ENCODE measurements around the gene GJA4. TPM values are rescaled to one million over a fixed set of nuclear protein-coding genes. Genes with fewer than 3 reads are reported as not detected.

Gene GJA4
- total RNA-seq, 2 donors from 2014 or later: 9.0 TPM

GRCh38 chr1:34776911-34777310, 15.9 kb upstream of the GJA4 start:
- WGBS, 2 experiments (ENCODE audit: insufficient coverage in 1 of 2, insufficient read length in 1 of 2): 73 to 90% methylated on average over 2 to 3 of the region's 3 CpGs
- H3K36me3 Mint-ChIP-seq (ENCODE audit: low read depth): no peaks in the 10 kb centered on the region

DNA sequence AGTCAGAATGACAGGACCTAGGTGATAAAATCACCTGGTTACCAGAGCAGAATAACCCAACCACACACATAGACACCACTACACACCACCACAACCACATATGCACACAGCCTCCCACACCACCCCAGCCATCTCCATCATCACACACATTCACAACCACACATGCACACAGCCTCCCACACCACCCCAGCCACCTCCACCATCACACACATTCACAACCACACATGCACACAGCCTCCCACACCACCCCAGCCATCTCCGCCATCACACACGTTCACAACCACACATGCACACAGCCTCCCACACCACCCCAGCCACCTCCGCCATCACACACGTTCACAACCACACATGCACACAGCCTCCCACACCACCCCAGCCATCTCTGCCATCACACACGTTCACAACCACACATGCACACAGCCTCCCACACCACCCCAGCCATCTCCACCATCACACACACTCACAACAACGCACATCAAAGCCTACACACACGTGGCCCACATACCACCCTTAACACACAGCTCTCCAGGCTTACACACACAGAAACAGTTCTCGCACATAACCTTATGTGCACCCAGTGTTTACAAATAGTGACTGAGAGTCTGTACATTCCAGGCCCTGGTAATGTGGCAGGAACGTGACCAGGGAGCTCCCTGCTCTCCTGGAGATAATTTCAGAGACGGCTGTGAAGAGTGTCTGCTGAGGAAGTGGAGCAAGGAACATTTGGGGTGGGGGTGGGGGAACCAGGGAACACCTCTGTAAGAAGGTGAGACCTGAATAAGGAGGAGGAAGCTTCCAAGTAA, 15.1 kb upstream of the GJA4 start:
- peaks cover 21% of the 10 kb centered on the region for H3K27me3 Mint-ChIP-seq (ENCODE audit: insufficient read depth)
- H3K9ac ChIP-seq (ENCODE audit: extremely low read depth, low read length, poor library complexity, severe bottlenecking): no peak overlapping the region
- no peak overlapping the region for H3K27ac Mint-ChIP-seq
- H3K4me3 Mint-ChIP-seq: no peak overlapping the region
- H3K4me1 ChIP-seq (ENCODE audit: control insufficient read depth, insufficient read depth, low read length): peaks cover 28% of the 10 kb centered on the region
- H3K9me3 Mint-ChIP-seq: no peaks in the 10 kb centered on the region
- no peak overlapping the region for H3K27ac ChIP-seq (ENCODE audit: low read depth, low read length)
- peaks cover 21% of the 10 kb centered on the region for H3K4me1 Mint-ChIP-seq
- no peaks in the 10 kb centered on the region for H3K36me3 Mint-ChIP-seq (ENCODE audit: low read depth)
- H3K9me3 ChIP-seq (ENCODE audit: control insufficient read depth, low read length): no peaks in the 10 kb centered on the region
- TF ChIP-seq, protein P1, sequence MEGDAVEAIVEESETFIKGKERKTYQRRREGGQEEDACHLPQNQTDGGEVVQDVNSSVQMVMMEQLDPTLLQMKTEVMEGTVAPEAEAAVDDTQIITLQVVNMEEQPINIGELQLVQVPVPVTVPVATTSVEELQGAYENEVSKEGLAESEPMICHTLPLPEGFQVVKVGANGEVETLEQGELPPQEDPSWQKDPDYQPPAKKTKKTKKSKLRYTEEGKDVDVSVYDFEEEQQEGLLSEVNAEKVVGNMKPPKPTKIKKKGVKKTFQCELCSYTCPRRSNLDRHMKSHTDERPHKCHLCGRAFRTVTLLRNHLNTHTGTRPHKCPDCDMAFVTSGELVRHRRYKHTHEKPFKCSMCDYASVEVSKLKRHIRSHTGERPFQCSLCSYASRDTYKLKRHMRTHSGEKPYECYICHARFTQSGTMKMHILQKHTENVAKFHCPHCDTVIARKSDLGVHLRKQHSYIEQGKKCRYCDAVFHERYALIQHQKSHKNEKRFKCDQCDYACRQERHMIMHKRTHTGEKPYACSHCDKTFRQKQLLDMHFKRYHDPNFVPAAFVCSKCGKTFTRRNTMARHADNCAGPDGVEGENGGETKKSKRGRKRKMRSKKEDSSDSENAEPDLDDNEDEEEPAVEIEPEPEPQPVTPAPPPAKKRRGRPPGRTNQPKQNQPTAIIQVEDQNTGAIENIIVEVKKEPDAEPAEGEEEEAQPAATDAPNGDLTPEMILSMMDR (conservative IDR thresholded peaks at IDR 0.05): no peak
- DNase-seq: peak; percentile 28
- no peak overlapping the region for H3K4me3 ChIP-seq (ENCODE audit: low read length)
- H3K27me3 ChIP-seq (ENCODE audit: control insufficient read depth, insufficient read depth, low read length, poor library complexity, severe bottlenecking): peaks cover 27% of the 10 kb centered on the region
- 63 to 80% methylated on average over 5 to 10 of the region's 10 CpGs for whole genome bisulfite sequencing, 2 experiments (ENCODE audit: insufficient coverage in 1 of 2, insufficient read length in 1 of 2)
- H3K36me3 ChIP-seq (ENCODE audit: control insufficient read depth, insufficient read depth, low read length): no peaks in the 10 kb centered on the region

More at GRCh38 chr1:34776911-34777310, 15.9 kb upstream of the GJA4 start:
- no peaks in the 10 kb centered on the region for H3K9me3 ChIP-seq (ENCODE audit: control insufficient read depth, low read length)
- DNase-seq: peak; percentile 41
- H3K4me1 ChIP-seq (ENCODE audit: control insufficient read depth, insufficient read depth, low read length): peaks cover 22% of the 10 kb centered on the region
- no peak overlapping the region for H3K27ac Mint-ChIP-seq
- no peak overlapping the region for H3K9ac ChIP-seq (ENCODE audit: extremely low read depth, low read length, poor library complexity, severe bottlenecking)
- peaks cover 15% of the 10 kb centered on the region for H3K27me3 Mint-ChIP-seq (ENCODE audit: insufficient read depth)
- peaks cover 17% of the 10 kb centered on the region for H3K4me1 Mint-ChIP-seq
- no peaks in the 10 kb centered on the region for H3K9me3 Mint-ChIP-seq
- no peak overlapping the region for H3K27ac ChIP-seq (ENCODE audit: low read depth, low read length)
- TF ChIP-seq, protein P1 (conservative IDR thresholded peaks at IDR 0.05): no peak
- H3K4me3 ChIP-seq (ENCODE audit: low read length): no peak overlapping the region
- no peaks in the 10 kb centered on the region for H3K36me3 ChIP-seq (ENCODE audit: control insufficient read depth, insufficient read depth, low read length)
- peaks cover 19% of the 10 kb centered on the region for H3K27me3 ChIP-seq (ENCODE audit: control insufficient read depth, insufficient read depth, low read length, poor library complexity, severe bottlenecking)
- H3K4me3 Mint-ChIP-seq: no peak overlapping the region

- H3K27me3 ChIP-seq (ENCODE audit: control insufficient read depth, insufficient read depth, low read length, poor library complexity, severe bottlenecking): peaks cover 27% of the 10 kb centered on the region
- peaks cover 22% of the 10 kb centered on the region for H3K27me3 Mint-ChIP-seq (ENCODE audit: insufficient read depth)
- H3K4me1 Mint-ChIP-seq: peaks cover 21% of the 10 kb centered on the region
- no peaks in the 10 kb centered on the region for H3K9me3 ChIP-seq (ENCODE audit: control insufficient read depth, low read length)
- H3K4me1 ChIP-seq (ENCODE audit: control insufficient read depth, insufficient read depth, low read length): peaks cover 28% of the 10 kb centered on the region
- WGBS, 2 experiments (ENCODE audit: insufficient coverage in 1 of 2, insufficient read length in 1 of 2): 87 to 93% methylated on average over 3 to 6 of the region's 6 CpGs
- no peaks in the 10 kb centered on the region for H3K9me3 Mint-ChIP-seq
- TF ChIP-seq, protein P1 (conservative IDR thresholded peaks at IDR 0.05): no peak
- H3K4me3 ChIP-seq (ENCODE audit: low read length): no peak overlapping the region
- H3K9ac ChIP-seq (ENCODE audit: extremely low read depth, low read length, poor library complexity, severe bottlenecking): no peak overlapping the region
- no peak overlapping the region for H3K27ac ChIP-seq (ENCODE audit: low read depth, low read length)
- DNase-seq: no peak
- H3K27ac Mint-ChIP-seq: no peak overlapping the region
- H3K4me3 Mint-ChIP-seq: no peak overlapping the region
- no peaks in the 10 kb centered on the region for H3K36me3 Mint-ChIP-seq (ENCODE audit: low read depth)
- no peaks in the 10 kb centered on the region for H3K36me3 ChIP-seq (ENCODE audit: control insufficient read depth, insufficient read depth, low read length)
These were observed 14.4 kb upstream of the GJA4 start for GRCh38 chr1:34778381-34778780.
